Measurements from ENCODE around the gene EPS8L3. TPM values are rescaled to one million over a fixed set of nuclear protein-coding genes. Genes with fewer than 3 reads are reported as not detected.

Gene EPS8L3
- total RNA-seq, 2 donors from 2014 or later = 1.1 TPM; not detected in 1

- ATAC-seq (ENCODE audit: insufficient number of reproducible peaks, low FRiP score, low read depth) = no peak
- no peaks in the 10 kb centered on the region for H3K36me3 ChIP-seq
- H3K27me3 ChIP-seq (replicated peaks; ENCODE audit: insufficient read depth) = no peaks in the 10 kb centered on the region
- no peak overlapping the region for H3K27ac ChIP-seq
- DNase-seq (ENCODE audit: low spot score) = no peak
- H3K9me3 ChIP-seq = no peaks in the 10 kb centered on the region
- TF ChIP-seq CTCF (IDR thresholded peaks at IDR 0.05) = no peak
- H3K4me1 ChIP-seq (ENCODE audit: control insufficient read depth in 1 of 2, low read depth in 2 of 2) = no peaks in the 10 kb centered on the region
- H3K4me3 ChIP-seq = no peak overlapping the region
These were observed 36.9 kb downstream of the EPS8L3 start for GRCh38 chr1:109726728-109727373.

DNA sequence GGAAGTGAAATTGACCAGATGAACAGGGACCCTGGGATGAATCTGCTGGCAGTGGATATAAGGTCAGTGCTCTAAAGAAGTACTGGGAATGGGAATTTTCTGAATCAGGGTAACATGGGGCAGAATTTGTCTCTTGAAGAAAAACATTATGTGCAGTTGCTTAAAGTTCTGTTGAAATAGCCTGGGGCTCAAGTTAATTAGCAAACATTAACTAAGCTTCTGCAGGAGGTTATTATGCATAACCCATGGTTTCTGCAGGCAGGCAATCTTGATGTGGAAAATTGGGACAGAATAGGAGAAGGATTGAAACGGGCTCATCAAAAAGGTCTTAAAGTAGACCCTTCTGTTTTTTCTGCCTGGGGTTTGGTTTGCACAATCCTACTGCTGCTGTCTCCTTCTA lies 37.7 kb downstream of the EPS8L3 start:
- Histone ChIP-seq H3K36me3 (no peaks in the 10 kb centered on the region), H3K9me3 (no peaks in the 10 kb centered on the region), H3K27ac (no peak overlapping the region), H3K4me3 (no peak overlapping the region), H3K27me3 (replicated peaks; ENCODE audit: insufficient read depth) (no peaks in the 10 kb centered on the region), H3K4me1 (ENCODE audit: control insufficient read depth in 1 of 2, low read depth in 2 of 2) (no peaks in the 10 kb centered on the region)
- TF ChIP-seq CTCF (IDR thresholded peaks at IDR 0.05) = no peak
- ATAC-seq (ENCODE audit: insufficient number of reproducible peaks, low FRiP score, low read depth) = no peak
- no peak for DNase-seq (ENCODE audit: low spot score)

- Histone ChIP-seq H3K36me3 (no peaks in the 10 kb centered on the region), H3K9me3 (no peaks in the 10 kb centered on the region), H3K4me1 (ENCODE audit: control insufficient read depth in 1 of 2, low read depth in 2 of 2) (no peaks in the 10 kb centered on the region), H3K27ac (no peak overlapping the region), H3K4me3 (no peak overlapping the region), H3K27me3 (replicated peaks; ENCODE audit: insufficient read depth) (no peaks in the 10 kb centered on the region)
- ATAC-seq (ENCODE audit: insufficient number of reproducible peaks, low FRiP score, low read depth) = no peak
- no peak for DNase-seq (ENCODE audit: low spot score)
- no peak for TF ChIP-seq CTCF (IDR thresholded peaks at IDR 0.05)
These were observed 38.2 kb downstream of the EPS8L3 start for GRCh38 chr1:109725510-109725909.

GRCh38 chr1:109724933-109725332 lies 38.8 kb downstream of the EPS8L3 start:
- ATAC-seq (ENCODE audit: insufficient number of reproducible peaks, low FRiP score, low read depth) = no peak
- H3K4me1 ChIP-seq (ENCODE audit: control insufficient read depth in 1 of 2, low read depth in 2 of 2) = no peaks in the 10 kb centered on the region
- H3K27me3 ChIP-seq (replicated peaks; ENCODE audit: insufficient read depth) = no peaks in the 10 kb centered on the region
- H3K9me3 ChIP-seq = no peaks in the 10 kb centered on the region
- H3K36me3 ChIP-seq = no peaks in the 10 kb centered on the region
- H3K4me3 ChIP-seq = no peak overlapping the region
- no peak for DNase-seq (ENCODE audit: low spot score)
- no peak for TF ChIP-seq CTCF (IDR thresholded peaks at IDR 0.05)
- H3K27ac ChIP-seq = no peak overlapping the region

DNA sequence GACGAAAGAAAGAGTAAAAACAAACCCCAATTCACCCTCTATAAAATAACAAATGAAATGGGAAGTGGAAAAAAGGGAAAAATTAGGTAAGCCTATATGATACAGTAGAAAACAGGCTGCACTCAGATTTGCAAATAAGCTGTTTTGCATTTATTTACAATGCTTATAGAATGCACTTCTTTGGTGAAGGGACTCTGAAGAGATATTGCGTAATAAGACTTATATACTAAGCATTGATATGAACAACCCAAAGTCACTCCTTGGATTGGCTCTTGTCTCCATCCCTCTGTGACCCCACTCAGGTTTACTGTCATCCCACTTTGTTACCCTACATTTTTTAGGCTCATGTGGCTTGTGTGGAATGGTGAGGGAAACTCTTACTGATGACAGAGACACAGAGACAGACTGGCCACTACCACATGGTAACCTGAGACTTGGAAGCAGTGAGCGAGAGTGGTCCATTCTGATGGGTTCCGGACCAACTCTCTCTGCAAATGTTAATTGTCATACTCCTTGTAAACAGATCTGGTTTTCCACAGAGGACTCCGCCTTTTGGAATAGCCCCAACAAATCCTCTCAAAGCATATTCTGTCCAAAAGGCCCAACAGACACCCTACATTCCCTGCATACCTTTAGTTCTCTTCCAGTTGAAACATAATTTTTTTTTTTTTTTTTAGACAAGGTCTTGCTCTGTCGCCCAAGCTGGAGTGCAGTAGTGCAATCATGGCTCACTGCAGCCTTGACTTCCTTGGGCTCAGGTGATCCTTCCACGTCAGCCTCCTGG lies 40.6 kb downstream of the EPS8L3 start:
- no peaks in the 10 kb centered on the region for H3K27me3 ChIP-seq (replicated peaks; ENCODE audit: insufficient read depth)
- H3K4me1 ChIP-seq (ENCODE audit: control insufficient read depth in 1 of 2, low read depth in 2 of 2) = no peaks in the 10 kb centered on the region
- DNase-seq (ENCODE audit: low spot score) (no peak), ATAC-seq (ENCODE audit: insufficient number of reproducible peaks, low FRiP score, low read depth) (no peak)
- no peak overlapping the region for H3K27ac ChIP-seq
- no peaks in the 10 kb centered on the region for H3K36me3 ChIP-seq
- H3K4me3 ChIP-seq = no peak overlapping the region
- TF ChIP-seq CTCF (IDR thresholded peaks at IDR 0.05) = no peak
- H3K9me3 ChIP-seq = no peaks in the 10 kb centered on the region

Measured in thoracic aorta (tissue), 2 donors.